ENCODE data around the gene PHF10.
"Not testable (repeated sequence)": the region's sequence is repeated elsewhere in the genome, so short reads cannot be mapped to it uniquely, and the experiment has no call there.

Gene PHF10

DNA sequence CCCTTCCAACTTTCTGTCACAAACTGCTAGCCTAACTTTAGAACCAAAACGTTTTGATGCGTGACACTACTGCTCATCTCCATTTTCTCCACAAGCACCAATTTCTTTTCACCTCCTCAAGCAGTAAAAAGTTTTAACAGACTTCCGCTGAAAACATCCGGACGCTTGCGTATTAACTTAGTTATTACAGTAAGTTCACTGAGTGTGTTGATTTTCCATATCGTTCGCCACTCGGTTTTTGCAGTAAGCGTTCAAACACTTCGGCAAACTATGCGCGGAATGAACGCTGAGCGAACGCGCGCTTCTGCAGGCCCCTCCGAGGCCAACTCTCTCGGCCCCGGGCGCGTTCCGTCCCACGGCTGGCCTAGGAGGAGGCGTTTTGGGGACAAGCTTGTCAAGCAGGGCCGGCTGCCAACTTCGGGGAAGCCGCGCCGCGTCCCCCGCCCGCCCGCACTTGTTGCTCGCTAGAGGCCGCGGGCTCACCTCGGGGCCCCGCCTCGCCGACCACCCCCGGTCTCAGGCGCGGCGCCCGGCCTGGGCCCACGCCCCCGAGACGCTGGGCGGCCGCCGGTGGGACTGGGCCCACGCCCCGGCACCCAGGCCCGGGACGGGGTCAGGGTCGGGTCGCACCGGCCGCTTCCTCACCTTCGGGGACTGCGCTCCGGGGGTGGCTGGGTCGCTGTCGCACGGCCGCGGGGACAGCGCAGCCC, 945 bp downstream of the PHF10 start:
- peak overlapping the region; percentile 70 for H3K4me3 ChIP-seq (ENCODE audit: low read depth, low read length)

DNA sequence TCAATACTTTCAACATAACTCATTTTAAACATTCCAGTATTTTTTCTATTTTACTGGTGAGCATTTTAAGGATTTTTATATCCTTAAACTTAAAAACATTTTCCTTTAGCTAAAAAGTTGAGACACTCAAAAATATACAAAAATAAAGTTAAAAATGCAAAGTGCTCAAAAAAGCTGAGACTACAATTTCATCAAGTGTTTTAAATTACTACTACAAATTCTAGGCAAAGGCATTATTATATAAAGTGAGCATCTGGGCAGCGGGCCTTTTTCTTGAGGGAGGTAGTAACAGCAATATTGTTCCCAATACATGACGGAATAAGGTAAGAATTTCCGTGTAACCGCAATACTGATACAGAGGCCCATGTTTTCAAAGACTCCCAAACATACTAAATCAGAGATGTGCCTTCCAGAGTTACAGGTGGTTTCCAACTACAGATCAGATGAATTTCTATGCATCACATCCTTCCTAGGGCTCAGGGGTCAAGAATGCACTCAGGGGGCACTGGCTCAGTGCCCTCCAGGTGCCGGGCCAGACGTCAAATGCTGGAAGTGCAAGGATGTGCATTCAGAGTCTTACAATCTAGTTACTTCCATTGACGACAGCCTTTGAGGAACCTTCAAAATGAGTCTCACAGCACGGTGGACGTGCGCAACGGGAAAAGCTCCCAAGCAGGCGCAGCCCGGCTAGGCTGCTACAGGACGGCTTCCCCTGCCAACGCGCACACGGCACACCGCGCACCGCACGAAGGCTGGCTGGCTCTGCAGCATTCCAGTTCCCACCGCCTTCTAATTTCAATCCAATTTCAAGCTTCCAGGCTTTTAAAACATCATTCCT, 1.7 kb downstream of the PHF10 start:
- H3K4me3 ChIP-seq (ENCODE audit: low read depth, low read length), result peak overlapping the region; percentile 70

DNA sequence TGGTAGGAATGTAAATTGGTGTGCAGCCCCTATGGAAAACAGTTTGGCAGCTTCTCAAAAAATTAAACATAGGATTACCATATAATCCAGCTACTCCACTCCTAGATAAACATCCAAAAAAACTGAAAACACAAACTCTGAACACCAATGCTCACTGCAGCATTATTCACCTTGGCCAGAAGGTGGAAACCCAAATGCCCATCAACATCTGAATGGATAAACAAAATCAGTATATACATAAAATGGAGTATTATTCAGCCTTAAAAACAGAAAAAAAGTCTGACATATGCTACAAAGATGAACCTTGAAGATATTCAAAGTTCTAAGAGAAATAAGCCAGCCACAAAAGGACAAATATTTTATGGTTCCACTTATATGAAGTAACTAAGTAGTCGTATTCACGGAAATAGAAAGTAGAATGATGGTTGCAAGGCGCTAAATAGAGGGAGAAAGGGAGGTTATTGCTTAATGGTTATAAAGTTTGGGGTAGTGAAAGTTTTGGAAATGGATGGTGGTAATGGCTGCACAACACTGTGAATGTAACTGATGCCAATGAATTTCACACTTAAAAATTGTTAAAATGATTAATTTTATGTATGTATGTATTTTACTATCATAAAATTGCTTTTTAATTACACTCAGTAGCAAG, 4.0 kb downstream of the PHF10 start:
- H3K4me3 ChIP-seq (ENCODE audit: low read depth, low read length), result no peak overlapping the region

DNA sequence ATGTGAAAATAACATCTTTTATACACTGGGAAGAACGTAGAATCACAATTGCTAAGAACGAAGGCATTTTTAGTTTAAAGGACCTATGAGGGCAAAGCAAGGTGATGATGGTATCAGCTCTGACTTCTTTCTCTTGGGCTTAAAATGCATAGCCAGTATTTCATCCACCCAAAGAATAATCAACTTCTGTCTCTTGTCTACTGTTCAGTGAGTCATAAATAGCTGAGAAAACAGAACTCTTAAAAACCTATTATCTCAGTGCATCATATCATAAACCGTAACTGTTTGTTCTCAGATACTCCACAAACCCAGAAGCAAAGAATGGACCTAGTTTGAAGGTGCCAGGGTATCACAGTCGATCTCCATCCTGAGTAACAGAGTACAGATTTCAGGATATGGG, 5.2 kb downstream of the PHF10 start:
- H3K4me3 ChIP-seq (ENCODE audit: low read depth, low read length), result no peak overlapping the region

DNA sequence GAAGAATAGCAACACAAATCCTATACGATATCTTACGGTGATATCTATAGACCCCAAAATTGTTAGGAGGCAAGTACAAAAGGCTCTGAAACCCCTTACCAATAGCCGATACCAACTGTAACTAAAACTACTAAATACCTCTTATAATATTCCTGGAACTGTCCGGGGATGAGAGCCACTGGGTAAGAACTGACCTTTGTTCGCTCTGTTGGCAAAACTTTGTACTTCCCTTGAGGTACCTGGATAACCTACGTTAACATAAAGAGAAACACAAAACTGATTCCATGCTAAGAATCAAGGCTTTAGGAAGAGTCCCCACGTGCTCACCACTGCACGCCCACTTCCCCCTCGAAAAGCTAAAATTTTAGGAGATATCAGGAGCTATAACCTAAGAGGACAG, 9.7 kb downstream of the PHF10 start:
- no peak overlapping the region for H3K4me3 ChIP-seq (ENCODE audit: low read depth, low read length)

DNA sequence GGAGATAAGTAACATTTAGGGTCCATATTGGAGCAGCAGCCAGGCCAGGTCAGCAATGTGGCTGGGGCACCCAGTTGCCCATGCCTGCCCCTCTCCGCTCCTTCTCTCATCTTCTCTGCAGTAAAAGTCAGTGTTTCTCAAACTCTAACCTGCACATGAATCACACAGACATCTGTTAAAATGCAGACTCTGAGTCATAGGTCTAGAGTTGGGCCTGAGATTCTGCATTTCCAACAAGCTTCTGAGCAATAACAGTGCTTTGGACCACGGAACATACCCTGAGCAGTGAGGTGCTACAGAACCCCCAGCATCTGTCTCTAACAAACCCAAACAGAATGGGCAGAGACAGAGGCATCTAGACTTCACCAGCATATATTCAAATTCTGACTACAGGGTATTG, 10.1 kb downstream of the PHF10 start:
- no peak overlapping the region for H3K4me3 ChIP-seq (ENCODE audit: low read depth, low read length)

DNA sequence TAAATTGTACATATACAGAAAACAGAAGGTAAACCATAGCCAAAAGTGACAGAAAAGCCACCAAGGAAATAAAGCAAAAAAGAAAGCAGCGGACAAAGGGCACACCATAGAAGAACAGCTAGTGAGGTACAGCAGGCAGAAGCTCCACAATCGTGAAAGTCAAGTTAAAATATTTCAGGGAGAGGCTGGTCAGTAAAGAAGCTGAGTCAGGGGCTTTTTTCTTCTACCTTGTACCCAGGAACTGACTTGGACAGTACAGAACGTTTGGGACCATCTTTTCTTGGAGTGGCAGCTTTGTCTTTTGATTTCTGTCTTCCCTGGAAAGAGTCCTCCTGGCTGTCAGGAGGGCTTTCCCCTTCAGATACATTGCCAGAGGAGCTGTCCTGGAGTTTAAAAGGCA, 14.3 kb downstream of the PHF10 start:
- H3K4me3 ChIP-seq (ENCODE audit: low read depth, low read length), result no peak overlapping the region

DNA sequence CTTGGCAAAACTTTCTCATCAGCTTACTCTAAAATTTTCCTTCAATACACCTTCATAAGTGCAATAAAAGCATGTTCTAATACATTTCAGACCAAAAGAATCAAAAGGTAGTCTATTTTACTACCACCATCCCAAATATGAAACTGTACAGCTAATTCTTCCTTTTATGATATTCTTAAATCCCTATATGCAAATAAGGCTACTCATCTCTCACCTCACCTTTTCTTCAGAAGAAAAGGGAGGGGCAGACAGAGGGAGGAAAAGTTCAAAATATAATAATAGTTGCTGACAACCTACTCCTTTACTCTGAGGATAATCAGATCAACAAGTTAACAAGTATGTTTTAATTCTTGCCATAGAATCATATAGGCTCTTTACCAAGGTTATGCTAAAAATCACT, 15.0 kb downstream of the PHF10 start:
- H3K4me3 ChIP-seq (ENCODE audit: low read depth, low read length), result no peak overlapping the region

DNA sequence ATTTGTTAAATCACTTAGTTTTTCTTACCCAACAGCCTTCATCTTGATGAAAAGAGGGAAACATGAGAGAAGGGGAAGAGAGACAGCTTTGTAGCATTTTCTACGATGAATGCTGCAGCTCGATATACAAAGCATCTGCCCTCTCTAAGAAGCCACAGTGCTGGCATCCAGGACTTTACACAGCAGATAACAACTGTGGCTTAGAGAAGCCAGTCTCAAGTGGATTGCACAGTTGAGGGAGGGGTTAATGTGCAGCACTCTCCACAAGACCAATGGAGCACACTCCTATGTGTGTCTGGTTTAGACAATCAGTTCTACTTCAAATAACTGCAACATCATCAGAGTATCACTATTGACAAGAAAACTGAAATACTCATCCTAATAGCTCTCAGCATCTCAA, 16.5 kb downstream of the PHF10 start:
- no peak overlapping the region for H3K4me3 ChIP-seq (ENCODE audit: low read depth, low read length)

DNA sequence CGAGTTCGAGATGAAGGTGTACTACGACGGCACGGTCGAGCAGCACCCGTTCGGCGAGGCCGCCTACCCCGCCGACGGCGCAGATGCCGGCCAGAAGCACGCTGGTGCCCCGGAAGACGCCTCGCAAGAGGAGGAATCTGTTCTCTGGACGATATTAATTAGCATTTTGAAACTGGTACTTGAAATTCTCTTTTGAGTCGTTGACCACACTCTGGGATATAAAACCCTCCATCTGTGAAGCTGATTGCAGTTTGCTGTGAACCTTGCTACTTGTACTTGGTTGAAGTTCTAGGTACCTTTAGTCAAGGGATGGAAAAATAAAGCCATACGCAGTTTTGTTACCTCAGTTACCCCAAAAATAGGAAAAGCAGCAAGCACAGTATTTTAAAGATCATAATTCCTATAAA, 21.5 kb downstream of the PHF10 start:
- peak overlapping the region; percentile 97 for H3K4me3 ChIP-seq (ENCODE audit: low read depth, low read length)

DNA sequence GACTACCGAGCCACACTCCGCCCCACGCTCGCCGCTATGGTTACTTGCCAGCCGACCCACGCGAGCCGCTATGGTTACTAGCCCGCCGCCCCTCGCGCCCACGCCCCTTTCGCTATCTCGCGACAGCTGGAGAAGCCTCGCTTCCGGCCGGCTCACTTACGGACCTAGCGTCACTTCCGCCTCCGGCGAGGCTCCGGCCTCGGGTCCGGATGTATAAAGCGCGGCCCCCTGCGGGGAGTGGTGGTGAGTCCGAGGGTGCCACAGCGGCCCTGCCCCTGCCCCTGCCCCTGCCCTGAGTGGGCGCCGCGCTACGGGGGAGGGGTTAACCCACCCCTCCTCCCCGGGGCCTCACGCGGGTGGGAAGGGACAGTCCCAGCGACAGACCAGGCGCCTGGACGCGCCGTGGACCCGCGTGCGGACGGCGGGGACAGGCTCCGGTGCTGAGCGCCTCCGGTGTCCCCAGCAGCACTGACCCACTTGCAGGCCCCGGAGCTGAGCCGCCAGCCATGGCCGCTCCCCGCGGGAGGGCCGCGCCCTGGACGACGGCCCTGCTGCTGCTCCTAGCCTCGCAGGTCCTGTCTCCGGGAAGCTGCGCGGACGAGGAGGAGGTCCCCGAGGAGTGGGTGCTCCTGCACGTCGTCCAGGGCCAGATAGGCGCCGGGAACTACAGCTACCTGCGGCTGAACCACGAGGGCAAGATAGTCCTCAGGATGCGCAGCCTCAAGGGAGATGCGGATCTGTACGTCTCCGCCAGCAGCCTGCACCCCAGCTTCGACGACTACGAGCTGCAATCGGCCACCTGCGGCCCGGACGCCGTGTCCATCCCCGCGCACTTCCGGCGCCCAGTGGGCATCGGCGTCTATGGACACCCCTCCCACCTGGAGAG, 22.1 kb downstream of the PHF10 start, which contains the start of the genes C6orf120 and WDR27:
TSS of gene C6orf120 (plus strand) at position 173 of the 886 bp plus-strand sequence. CDS start at position 507, 334 bp downstream.
TSS of gene WDR27 (minus strand) at position 76 of the 886 bp plus-strand sequence. CDS start 13,024 bp downstream, outside the sequence.
- peak within 1 kb of the TSS; percentile 97 for H3K4me3 ChIP-seq (ENCODE audit: low read depth, low read length)

DNA sequence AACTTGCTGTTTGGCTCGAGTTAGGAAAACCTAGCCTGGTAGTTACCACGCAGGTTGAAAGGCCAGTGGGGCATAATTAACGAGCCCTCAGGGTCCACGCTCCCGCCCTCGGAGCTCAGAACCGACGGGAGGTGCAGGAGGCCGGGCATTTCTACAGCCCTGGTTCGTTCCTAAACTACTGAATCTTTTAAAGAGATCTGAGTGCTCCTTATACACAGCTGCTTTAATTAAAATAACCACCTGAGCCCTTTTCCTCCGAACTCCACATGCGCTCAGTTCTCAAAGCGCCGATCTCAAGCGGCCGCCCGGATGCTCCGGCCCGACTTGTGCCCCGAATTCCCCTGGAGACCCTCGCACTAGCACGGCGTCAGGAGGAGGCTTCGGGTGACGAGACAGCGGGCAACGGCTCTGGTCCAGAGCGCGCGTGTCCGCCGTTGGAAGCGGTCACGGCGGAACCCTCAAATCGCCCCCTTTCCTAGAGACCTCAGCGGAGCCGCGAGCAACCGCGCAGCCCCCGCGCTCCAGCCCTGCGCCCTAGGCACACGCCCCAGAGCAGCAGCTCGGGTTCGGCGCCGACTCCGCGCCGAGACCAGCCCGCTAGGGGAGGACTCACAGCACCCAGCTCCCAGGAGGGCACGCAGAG, 22.9 kb downstream of the PHF10 start:
- H3K4me3 ChIP-seq (ENCODE audit: low read depth, low read length), result peak overlapping the region; percentile 97

DNA sequence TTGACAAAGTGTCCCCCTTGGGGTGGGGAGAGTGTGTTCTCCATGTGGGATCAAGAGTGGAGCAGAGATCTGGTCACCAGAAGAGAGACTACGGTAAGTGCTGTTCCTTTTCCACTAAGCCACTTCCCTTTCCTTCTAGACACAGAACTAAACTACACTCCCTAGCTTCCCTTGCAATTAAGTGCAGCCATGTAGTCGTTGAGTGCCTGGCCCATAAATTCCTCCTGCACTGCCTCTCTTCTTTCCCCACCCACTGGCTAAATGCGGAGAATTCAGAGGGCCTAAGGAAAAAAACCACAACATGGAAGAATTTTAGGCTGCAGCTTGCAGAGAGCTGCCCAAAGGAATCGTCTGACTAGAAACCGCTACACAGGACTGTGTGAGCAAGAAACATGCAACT, 24.0 kb downstream of the PHF10 start:
- H3K4me3 ChIP-seq (ENCODE audit: low read depth, low read length), result no peak overlapping the region

DNA sequence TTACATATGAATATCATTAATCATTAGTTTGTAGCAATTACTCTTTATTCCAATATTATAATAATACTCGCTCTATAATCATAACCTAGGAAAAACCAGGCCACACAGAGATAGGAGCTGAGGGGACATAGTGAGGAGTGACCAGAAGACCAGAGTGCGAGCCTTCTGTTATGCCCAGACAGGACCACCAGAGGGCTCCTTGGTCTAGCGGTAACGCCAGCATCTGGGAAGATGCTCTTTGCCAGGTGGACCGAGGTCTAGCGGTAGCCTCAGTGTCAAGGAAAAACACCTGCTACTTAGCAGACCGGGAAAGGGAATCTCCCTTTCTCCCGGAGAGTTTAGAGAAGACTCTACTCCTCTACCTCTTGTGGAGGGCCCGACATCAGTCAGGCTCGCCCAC, 27.2 kb downstream of the PHF10 start:
- H3K4me3 ChIP-seq (ENCODE audit: low read depth, low read length), result not testable (repeated sequence)

DNA sequence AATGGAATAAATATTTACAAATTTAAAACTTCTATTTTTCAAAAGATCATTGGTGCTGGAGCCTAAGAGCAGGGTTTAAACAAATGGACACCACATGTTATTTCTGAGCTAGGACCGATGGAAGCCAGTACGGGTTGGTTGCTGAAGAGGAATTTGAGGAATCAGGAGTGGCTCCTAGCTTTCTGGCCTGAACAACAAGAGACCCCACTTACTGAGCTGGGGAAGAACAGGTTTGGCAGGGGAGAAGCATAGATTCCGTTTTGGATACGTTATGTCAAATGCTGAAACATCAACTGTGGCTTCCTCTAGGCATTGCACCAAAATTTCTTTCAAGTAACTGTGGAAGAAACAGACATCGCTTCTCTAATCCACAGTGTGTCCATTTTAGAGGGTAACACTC, 29.2 kb downstream of the PHF10 start:
- no peak overlapping the region for H3K4me3 ChIP-seq (ENCODE audit: low read depth, low read length)

DNA sequence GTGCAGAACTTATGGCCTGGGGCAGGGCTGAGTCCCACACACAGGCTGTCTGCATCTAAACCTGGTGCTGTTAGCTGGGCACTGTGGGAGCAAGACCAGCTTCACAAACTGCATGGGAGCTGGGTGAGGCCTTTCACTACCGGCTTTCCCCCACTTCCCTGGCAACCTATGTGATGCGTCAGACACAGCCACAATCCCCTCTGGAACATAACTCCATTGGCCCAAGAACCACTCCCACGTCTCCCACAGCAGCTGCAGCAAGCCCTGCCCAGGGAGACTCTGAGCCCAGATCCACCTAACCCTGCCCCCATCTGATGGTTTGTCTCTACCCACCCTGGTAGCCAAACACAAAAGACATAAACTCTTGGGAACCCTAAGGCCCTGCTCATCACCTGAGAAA, 31.8 kb downstream of the PHF10 start:
- no peak overlapping the region for H3K4me3 ChIP-seq (ENCODE audit: low read depth, low read length)

DNA sequence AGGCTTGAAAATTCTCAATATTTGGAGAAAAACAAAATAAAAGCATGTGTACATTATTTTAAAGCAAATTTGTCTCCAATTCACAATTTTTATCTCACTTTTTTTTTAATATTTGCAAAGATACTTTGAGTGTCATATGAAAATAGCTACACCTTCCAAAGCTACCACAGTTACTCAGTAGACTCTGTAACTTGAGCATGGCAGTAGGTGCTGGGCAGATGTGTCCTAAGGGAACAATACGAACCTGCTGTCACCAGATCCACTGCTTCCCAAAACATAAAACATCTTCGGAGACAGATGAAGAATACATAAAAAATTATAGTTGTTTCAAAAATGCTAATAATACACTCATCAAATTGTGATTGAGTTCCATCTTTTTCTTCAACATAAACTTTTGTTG, 33.0 kb downstream of the PHF10 start:
- H3K4me3 ChIP-seq (ENCODE audit: low read depth, low read length), result no peak overlapping the region

DNA sequence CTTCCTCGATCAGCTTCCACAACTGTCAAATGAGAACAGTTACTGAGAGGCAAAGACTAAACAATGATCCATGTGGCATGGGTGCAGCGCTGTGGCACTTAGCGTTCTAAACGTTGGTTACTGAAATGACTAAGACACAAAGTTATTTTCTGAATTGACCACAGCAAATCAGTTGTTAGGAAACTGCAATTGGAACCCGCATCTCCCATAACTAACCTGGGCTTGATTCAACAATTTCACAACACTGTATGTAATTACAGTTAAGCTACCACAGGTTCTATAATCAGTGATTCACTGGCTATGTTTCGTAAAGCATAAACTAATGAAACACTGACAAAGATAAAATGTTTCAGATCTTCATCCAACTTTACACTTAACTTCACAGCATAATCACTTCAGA, 35.0 kb downstream of the PHF10 start:
- H3K4me3 ChIP-seq (ENCODE audit: low read depth, low read length), result no peak overlapping the region

DNA sequence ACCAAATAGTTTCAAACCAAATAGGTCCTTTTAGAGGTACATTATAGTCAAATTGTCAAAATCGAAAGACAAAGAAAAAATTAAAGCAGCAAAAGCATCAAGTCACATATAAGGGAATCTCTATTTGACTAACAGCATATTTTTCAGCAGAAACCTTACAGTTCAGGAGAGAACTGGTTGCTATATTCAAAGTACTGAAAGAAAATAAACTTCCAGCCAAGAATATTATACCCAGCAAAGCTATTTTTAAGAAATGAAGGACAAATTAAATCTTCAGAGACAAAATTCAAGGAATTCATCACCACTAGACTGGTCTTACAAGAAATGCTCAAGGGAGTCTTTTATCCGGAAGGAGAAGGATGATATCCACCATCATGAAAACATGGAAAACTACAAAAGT, 38.4 kb downstream of the PHF10 start:
- no peak overlapping the region for H3K4me3 ChIP-seq (ENCODE audit: low read depth, low read length)

DNA sequence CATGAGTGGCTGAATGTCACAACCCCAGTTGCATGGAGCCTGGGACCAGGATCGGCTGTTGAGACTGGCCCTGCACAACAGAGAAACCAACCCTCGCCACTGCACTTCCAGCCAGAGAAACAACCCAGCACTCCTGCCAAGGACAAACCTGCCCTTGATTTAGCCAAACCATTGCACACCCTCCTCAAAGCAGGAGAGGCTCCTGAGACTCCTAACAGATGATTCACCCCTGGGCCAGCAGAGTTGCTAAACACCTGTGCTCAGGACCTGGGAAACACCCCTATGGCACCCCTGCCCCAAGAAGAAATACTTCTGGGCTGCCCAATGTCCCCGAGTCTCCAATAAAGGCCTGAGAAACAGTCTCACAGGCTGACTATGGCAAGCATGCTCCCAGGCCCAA, 40.2 kb downstream of the PHF10 start:
- H3K4me3 ChIP-seq (ENCODE audit: low read depth, low read length), result no peak overlapping the region
